RKO (cell line): ENCODE results near the gene TUBB4B.

ENCODE experiments used
- DNase-seq: peaks from one replicate; pipeline ENCODE4 v3.0.0-alpha.2; 2016; ENCODE audit warnings: low spot score

TUBB4B gene

DNA sequence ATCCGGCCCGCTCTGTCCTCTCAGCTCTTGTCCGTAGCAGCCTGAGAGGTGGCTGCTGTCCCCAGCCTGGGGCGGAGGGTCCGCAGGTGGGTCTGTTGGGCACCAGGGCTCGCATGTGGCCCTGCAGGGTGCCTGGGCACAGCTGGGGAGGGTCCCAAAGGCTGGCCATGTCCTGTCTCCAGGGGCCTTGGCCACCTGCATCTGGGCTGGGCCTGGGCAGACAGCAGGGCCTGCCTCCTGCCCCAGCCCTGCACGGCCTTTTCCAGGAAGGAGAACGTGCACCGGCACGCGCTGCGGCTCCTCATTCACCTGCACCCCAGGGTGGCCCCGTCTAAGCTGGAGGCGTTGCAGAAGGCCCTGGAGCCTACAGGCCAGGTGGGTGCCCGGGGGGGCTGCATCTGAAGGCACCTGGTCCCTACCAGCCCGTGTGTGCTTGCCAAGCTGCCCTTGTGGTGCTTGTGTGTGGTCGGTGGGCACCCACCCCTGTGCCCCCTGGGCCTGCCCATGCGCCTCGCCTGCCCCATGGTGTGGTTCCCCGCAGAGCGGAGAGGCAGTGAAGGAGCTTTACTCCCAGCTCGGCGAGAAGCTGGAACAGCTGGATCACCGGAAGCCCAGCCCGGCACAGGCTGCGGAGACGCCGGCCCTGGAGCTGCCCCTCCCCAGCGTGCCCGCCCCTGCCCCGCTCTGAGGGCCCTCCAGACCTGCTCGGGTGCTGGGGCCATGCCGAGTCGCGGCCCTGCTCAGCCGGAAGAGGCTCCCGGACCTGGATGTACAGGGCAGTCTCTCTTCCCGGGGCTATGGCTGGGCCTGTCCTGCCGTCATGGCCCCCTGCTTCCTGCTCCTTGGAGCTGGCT is 31.4 kb downstream of the TUBB4B start:
- DNase-seq, result no peak

DNA sequence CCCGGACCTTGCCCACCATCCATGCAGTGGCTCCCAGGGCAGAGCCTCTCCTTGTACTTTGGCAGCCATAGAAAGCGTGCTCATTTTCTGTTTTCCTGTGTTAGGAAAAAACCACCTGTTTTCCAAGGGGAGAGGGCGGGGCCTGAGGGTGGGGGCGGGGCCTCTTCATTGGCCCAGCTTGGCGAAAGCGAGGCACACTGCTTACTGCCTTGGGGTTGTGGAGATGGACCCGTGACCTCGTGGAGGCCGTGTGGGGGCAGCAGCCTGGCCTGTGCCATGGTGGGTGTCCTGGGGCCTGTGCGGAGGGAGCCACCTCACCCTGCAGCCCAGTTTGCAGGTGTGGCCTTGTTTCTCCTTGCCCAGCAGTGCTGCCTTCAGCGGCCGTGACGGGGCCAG is 32.0 kb downstream of the TUBB4B start:
- no peak for DNase-seq

DNA sequence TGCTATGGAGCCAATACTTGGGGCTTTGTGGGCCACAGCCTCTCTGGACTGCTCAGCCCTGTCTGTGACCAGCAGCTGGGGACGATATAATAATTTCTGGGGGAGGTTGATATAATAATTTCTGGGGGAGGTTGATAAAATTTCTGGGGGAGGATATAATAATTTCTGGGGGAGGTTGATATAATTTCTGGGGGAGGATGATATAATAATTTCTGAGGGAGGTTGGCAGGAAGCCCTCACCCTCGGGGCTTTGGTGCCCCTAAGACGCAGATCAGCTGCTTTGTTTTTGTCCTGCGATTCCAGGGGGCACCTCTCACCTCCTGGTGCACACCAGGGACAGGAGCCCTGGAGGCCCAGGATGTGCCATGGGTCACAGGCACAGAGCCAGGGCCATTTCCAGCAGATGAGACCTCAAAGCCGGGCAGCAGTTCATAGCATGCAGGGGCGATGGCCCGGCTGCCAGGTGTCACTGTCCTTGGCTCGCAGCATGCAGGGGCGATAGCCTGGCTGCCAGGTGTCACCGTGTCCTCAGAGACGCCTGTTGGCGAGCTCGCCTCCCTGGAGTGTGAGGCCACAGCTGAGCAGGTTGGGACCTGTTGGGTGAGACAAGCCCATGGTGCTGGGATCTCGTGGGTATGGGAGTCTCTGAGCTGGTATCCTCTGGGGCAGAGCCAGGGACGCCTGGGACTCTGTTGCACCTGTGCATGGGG is 32.7 kb downstream of the TUBB4B start:
- DNase-seq, result no peak

DNA sequence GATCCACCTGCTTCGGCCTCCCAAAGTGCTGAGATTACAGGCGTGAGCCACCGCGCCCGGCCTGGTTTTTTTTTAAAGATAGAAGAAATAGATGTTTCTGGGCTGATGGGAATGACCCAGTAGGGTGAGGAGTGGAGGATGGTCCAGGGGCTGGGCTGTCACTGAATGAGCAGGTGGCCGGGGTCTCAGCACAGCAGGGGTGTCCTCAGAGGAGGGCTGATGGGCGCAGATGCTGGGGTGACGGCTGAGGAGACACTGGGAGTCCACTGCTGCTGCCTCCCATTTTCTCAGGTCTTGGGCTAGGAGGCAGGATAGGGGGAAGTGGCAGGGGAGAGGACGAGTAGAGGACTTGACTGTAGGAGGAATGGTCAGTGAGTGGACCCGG is 34.1 kb downstream of the TUBB4B start:
- no peak for DNase-seq

DNA sequence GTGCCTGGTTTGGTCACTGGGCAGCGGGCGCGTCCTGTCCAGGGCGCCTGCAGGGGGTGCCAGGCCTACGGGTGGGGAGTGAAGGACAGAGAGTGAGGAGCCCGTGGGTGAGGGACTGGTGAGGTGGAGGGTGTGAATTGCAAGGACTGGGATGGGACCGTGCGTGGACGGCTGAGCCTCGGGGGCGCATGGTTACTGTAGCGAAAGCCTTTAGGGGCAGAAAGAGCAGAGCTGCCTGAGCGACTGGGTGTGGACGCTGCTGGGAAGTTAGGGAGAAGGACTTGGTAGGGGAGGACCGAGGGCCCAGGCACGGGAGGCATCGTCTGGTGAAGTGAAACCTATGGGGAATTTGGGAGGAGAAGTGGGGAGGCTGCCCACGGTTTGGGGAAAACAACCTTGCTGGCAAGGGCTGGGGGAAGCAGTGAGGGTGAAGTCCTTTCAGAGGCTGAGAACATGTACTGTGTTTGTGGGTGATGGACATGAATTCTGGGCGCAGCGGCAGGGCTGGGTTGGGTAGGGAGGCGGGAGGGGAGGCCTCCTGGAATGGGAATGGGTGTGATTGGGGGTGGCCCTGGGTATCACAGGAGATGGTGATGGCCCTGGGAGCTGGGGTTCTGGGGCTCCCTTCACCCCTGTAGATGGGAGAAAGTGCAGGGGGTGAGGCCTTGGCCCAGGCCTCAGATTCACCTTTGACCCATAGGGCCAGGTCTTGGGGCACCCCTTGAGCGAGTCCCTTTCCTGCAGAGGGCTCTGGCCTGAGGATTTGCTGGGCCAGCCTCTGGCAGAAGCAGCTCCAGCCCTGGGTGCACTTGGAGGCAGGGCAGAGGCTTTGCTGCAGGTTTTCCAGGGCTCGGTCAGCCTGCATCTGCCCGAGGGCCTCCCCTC is 34.7 kb downstream of the TUBB4B start:
- DNase-seq, result no peak

DNA sequence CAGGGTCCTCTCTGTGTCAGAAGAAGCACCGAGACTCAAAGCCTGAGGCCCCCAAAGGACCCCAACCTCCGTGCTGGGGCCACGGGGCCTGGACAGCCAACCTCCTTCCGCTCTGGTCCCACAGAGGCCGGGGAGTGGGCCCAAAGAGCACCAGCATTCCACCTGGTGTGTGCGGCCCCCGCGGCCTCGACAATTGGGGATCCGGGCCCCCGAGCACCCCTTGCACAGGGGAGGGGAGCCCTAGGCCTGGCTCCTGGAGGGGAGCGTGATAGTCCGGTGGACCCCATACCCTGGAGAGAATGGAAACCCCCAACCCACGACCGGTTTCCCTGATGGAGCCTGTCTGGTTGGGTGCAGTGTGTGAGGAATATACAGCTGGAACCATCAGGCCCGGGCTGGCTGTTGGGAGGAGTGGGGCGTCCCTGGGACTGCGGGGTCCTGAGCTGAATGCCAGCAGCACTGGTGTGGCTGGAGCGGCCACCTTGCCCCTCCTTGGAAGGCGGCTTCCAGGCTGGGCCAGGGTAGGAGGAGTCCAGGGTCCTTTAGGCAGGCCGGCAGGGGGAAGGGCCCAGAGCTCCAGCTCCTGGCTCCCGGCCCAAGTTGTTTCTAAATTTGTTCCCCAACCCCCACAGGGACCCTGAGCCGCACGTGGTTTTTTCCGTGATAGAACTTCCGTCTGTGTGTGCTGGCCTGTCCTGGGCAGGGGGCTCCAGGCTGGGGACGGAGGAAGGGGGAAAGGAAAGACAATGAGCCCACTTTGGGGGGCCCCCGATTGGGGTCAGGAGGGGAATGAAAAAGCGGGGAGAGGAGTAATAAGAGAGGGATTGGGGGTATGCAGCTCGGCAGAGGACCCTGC is 35.6 kb downstream of the TUBB4B start:
- peak; percentile 70 for DNase-seq

DNA sequence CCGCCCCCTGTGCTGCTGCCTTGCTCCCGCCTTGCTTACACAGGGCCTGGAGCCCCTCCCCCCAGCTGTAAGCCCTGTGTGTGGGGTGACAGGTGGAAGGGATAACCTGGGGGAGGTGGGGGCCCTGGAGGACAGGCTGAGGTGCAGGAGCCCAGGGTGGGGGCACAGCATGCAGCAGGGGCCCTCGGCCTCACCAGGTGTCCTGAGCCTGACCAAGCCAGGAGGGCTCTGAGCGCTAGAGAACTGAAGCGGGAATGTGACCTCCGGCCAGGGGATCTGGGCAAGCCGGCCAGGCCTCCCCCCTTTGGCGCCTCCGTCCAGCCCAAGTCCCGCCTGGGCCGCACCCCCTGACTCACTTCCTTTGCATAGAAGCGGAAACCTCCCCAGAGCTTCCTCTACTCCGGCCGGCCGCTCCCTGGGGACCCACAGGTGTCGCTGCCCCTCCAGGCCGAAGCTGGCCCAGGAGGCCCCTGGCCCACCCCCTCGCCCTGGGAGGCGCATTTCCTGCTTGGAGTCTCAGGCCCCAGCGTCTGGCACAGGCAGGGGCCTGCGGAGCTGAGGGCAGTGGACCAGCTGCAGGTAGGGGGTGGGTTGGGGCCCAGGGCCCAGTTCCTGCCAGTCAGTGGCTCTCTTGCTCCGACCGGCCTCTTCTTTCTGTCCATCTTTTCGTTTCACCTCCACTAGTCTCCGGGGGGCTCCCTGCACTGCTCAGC is 36.4 kb downstream of the TUBB4B start, which contains the start of gene TOR4A:
Gene TOR4A (plus strand): TSS at position 398 of the 713 bp plus-strand sequence. CDS start 964 bp downstream, outside the sequence.
- DNase-seq, result peak; percentile 99

DNA sequence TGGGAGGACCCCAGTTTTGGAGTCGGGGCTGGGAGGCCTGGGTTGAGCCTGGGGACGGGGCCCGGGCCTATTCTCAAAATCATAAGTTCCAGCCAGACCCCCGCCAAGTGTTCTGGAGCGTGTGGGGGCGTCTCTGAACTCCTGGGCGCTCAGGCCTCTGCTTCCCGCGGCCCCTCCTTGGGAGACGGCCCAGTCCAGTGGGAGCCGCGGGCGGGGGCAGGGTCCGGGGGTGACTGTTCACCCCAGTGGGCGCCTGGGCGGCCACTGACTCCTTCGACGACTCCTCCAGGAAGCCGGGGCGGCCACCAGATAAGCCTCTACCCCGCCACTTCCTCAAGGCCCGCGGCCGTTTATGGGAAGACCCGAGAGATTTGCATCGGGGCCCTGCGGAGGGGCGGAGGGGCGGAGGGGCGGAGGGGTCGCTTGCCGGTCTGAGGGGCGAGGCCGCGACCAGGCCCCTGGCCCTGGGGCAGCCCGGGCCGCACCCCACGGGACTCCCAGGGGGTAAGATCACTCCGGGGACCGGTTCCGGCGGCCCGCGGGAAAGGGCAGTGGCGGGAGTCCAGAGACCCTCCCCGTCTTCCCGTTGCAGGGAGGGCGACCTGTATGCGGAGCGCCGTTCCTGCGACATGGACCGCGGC is 37.1 kb downstream of the TUBB4B start:
- peak; percentile 69 for DNase-seq

DNA sequence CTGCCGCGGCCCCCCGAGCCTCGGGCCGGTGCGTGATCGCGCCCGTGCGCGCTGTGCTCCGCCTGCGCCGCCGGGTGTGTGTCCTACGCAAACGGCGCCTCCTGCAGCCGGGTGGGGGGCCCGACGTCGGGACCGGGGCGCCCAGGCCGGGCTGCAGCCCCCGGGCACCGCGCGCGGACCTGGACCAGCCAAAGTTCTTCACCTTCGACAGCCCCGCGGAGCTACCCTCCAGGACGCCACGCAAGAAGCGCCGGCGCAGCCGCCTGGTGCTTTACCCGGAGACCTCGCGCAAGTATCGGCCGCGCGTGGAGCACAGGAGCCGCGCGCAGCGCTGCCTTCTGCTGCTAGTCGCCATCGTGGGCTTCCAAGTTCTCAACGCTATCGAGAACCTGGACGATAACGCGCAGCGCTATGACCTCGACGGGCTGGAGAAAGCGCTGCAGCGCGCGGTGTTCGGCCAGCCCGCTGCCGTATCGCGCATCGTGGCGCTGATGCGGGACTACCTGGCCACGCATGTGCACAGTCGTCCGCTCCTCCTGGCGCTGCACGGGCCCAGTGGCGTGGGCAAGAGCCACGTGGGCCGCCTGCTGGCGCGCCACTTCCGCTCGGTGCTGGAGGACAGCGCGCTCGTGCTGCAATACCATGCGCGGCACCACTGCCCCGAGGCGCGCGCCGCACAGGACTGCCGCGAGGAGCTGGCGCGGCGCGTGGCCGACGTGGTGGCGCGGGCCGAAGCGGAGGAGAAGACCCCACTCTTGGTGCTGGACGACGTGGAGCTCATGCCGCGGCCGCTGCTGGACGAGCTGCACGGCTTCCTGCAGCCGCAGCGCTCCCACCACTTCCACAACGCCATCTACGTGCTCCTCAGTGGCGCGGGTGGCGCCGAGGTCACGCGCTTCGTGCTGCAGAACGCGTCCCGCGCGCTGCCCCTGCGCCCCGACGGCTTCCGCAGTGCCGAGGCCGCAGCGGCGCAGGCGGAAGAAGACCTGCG is 37.9 kb downstream of the TUBB4B start:
- no peak for DNase-seq

DNA sequence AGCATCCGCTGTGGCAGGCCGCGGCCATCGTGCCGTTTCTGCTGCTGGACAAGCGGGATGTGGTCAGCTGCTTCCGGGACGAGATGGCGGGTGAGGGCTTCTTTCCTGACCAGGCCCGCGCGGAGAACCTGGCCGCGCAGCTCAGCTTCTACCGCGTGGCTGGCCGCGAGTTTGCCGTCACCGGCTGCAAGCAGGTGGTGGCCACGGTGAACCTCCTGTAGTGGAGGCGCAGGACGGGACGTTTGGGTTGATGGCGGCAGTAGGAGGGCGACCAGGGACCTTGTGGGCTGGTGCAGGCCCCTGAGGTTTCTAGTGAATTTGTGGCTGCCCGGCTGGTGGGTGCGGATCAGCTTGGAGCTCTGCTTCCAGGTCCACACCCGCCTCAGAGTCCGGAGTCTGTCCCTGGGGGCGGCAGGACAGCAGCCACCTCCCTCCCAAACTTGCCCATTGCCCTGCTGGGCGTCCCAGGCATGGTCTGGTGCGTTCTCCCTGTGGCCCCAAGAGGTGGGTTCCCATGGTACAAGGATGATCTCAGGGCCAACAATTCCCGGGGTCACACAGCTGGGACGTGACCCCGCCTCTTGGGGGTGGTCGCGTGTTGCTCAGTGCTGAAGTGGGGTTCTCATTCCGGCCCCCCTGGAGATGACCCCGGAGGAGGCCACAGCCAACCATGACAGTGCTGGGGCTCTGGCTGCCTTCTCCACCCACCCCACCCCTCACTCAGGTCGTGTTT is 38.8 kb downstream of the TUBB4B start:
- DNase-seq, result no peak

DNA sequence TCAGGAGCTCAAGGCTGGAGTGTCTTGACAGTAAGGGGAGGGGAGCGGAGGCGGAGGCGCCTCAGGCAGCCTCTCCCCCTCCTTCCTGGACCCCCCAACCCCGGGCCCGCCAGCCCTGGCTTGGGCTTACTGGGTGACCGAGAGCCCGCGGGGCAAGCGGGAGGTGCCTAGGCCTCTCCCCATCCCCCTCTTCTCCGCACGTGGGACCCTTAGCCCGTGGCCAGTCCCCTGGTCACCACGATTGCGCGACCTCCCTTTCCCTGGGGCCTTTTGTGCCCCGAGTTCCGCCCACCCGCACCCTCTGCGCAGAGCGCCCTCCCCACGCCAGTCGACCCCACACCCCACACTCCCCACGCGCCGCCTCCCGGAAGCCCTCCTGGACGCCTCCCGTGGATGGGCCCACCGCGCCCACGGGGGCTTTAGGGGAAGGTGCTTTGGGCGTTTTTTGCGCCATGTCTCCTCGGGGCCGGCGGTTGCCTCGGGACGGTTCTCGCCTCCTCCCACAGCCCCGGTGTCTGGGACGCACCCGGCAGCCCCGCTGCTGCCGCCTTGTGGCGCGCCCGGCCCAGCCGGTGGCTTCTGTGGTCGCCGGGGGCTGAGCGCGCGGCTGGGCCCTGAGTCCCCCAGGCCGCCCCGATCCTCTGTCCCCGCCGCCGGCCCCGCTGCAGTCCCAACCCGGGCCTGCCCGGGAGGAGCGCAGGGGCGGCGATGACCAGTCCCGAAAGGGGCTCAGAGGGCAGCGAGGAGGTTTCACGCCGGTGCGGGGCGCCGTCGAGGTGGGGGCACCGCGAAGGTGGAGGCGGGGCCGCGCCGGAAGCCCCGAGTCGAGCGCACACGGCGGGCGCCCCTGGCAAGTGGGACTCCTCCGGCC is 39.6 kb downstream of the TUBB4B start:
- DNase-seq, result no peak

DNA sequence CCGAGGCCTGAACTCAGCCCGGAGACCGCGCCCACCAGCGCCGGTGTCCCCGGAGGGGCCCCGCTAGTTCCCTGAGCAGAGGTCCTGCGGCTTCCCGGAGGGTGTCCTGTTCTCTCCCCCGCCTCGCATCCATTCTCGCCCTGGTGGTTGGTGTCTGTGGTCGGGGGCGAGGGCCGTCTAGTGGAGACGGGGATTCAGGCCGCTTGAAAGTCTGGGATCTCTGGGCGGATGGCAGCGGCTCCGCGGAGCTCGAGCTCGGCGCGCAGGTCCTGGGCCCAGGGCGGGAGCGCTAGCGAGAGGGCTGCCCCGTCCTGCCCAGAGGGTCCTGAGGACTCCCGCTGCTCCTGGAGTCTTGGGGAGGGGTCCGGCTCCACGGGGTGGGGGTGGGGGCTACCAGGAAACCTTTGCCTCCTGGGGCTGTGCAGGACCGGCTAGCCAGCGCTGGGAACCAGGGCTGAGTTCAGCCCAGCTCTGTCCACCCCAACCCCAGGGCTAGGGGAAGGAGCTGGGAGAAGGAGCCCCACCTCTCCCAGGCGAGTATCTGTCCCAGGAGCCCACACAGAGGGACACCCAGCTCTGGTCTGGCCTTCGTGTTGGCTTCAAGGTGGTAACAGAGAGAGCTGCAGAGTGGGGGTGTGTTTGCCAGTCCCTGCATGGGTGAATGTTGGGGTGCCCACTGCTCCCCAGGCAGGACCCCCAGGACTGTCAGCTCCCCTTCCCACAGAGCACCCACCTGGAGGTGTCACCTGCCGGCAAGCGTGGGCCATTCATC is 40.4 kb downstream of the TUBB4B start:
- DNase-seq, result no peak

DNA sequence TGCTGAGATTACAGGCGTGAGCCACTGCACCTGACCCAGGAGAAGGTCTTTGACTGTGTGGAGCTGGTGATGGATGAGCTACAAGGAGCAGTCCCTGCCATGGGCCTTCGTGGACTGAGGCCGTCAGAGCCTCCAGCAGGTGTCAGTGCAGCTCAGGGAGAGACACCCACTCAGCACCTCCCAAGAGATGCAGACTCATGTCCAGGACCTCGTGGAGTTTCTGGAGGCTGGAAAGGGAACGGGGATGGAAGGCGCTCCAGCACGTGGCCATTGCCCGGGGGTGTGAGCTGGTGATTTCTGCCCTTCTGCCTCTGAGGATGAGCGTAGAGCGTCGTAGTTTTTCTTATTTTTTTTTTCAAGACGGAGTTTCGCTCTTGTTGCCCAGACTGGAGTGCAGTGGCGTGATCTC is 45.9 kb downstream of the TUBB4B start:
- DNase-seq, result peak; percentile 89

DNA sequence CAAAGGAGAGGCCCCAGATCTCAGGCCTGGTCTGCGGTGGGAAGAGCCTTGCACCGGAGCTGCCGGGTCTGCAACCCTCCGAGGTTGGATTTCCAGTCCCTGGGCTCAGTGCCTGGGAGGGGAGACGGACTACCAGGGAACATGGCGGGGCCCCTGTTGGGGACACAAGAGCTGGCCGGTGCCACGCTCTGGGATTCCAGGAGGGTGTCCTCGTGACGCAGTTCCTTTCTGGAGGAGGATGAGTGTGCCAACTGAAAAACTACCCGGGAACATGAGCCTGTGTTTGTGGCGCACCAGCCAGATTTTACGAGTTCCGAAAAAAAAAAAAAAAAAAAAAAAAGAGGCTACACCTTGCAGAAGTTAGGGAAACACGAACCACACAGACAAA is 52.0 kb downstream of the TUBB4B start:
- no peak for DNase-seq
